GM19025 (cell line): ENCODE results near the gene CD33.

Experiments
- ATAC-seq: cut with Tn5 transposase; IDR thresholded peaks from one replicate; pipeline ENCODE4 v1.9.1; 2021; ENCODE audit warnings: mild to moderate bottlenecking, low read depth, moderate library complexity; ENCODE audit not compliant: unreplicated experiment

The CD33 gene

GRCh38 chr19:51257471-51257870, 32.6 kb downstream of the CD33 start:
- ATAC-seq, result no peak

- ATAC-seq, result no peak
Measured at GRCh38 chr19:51258165-51259160, 33.6 kb downstream of the CD33 start.

- no peak for ATAC-seq
Measured at GRCh38 chr19:51259348-51260245, 34.7 kb downstream of the CD33 start.

GRCh38 chr19:51263808-51264207, 38.9 kb downstream of the CD33 start:
- ATAC-seq, result no peak

GRCh38 chr19:51271067-51271466, 46.2 kb downstream of the CD33 start:
- ATAC-seq, result no peak

GRCh38 chr19:51272183-51272810, 47.4 kb downstream of the CD33 start:
- ATAC-seq, result no peak

GRCh38 chr19:51274049-51274770, 49.3 kb downstream of the CD33 start:
- ATAC-seq, result no peak

GRCh38 chr19:51277112-51277511, 52.2 kb downstream of the CD33 start:
- ATAC-seq, result no peak

GRCh38 chr19:51282335-51282734, 57.5 kb downstream of the CD33 start:
- ATAC-seq, result no peak

- ATAC-seq, result no peak
Measured at GRCh38 chr19:51285682-51286081, 60.8 kb downstream of the CD33 start.
